ENCODE measurements around the gene PIGO.

Gene PIGO

GRCh38 chr9:35096035-35096849 is at the start of gene PIGO:
PIGO (minus strand) TSS chr9:35096591; CDS start chr9:35095565, 1,026 bp downstream.
- peak; percentile 98 for TF ChIP-seq CTCF (IDR thresholded peaks at IDR 0.05; ENCODE audit: low read depth, low read length, missing control alignments)
- H3K4me3 ChIP-seq (ENCODE audit: low read depth, low read length): peak within 1 kb of the TSS; percentile 92

GRCh38 chr9:35142037-35142436 is 45.6 kb upstream of the PIGO start:
- TF ChIP-seq CTCF (IDR thresholded peaks at IDR 0.05; ENCODE audit: low read depth, low read length, missing control alignments): no peak
- DNase-seq (ENCODE audit: low read depth): no peak
- no peak overlapping the region for H3K4me3 ChIP-seq (ENCODE audit: low read depth, low read length)

More at GRCh38 chr9:35096035-35096849, at the start of gene PIGO:
- DNase-seq (ENCODE audit: low read depth): no peak

GRCh38 chr9:35140093-35140492 is 43.7 kb upstream of the PIGO start:
- DNase-seq (ENCODE audit: low read depth): no peak
- H3K4me3 ChIP-seq (ENCODE audit: low read depth, low read length): no peak overlapping the region
- no peak for TF ChIP-seq CTCF (IDR thresholded peaks at IDR 0.05; ENCODE audit: low read depth, low read length, missing control alignments)

- no peak for DNase-seq (ENCODE audit: low read depth)
- TF ChIP-seq CTCF (IDR thresholded peaks at IDR 0.05; ENCODE audit: low read depth, low read length, missing control alignments): no peak
- no peak overlapping the region for H3K4me3 ChIP-seq (ENCODE audit: low read depth, low read length)
These were observed 40.5 kb upstream of the PIGO start for GRCh38 chr9:35136866-35137265.

- no peak for TF ChIP-seq CTCF (IDR thresholded peaks at IDR 0.05; ENCODE audit: low read depth, low read length, missing control alignments)
- no peak for DNase-seq (ENCODE audit: low read depth)
- H3K4me3 ChIP-seq (ENCODE audit: low read depth, low read length): no peak overlapping the region
These were observed 39.6 kb upstream of the PIGO start for GRCh38 chr9:35135988-35136387.

GRCh38 chr9:35134920-35135319 is 38.5 kb upstream of the PIGO start:
- no peak for TF ChIP-seq CTCF (IDR thresholded peaks at IDR 0.05; ENCODE audit: low read depth, low read length, missing control alignments)
- DNase-seq (ENCODE audit: low read depth): no peak
- no peak overlapping the region for H3K4me3 ChIP-seq (ENCODE audit: low read depth, low read length)

Measured in GM12864 (cell line).